ENCODE measurements around the gene TCFL5.

GRCh38 chr20:62884556-62884955 lies 22.9 kb upstream of the TCFL5 start:
- TF ChIP-seq EZH2 (IDR thresholded peaks at IDR 0.05) = no peak
- TF ChIP-seq POLR2AphosphoS5 (IDR thresholded peaks at IDR 0.05; ENCODE audit: borderline replicate concordance, low read depth, low read length) = no peak; the same call in 1 of the 2 replicates
- no peak for TF ChIP-seq FOXP2 (optimal IDR thresholded peaks at IDR 0.05; ENCODE audit: control extremely low read depth, extremely low read length, insufficient read depth)
